ENCODE results near the gene LAMA5. TPM values are rescaled to one million over a fixed set of nuclear protein-coding genes. Genes with fewer than 3 reads are reported as not detected.

Gene LAMA5
- total and polyA plus RNA-seq, 2 of the 8 experiments (the other 6 are each of a cell fraction or from before 2014, with no cell fraction given) = 34.4 to 225 TPM

- H2AK5ac ChIP-seq (ENCODE audit: low read depth, low read length) = no peak overlapping the region
- H3K4me1 ChIP-seq (replicated peaks in 1 of 4; ENCODE audit: control insufficient read depth in 3 of 4, insufficient read depth in 4 of 4, low read length in 3 of 4) = no peaks in the 10 kb centered on the region
- no peak overlapping the region for H3K4ac ChIP-seq (replicated peaks; ENCODE audit: insufficient read length, low read depth, low read length)
- CTCF ChIA-PET (ENCODE audit: partially characterized antibody) = interaction anchor here (0.9 to 2.3 kb wide), 4 partner anchors 26 to 44 kb away, joined by 3 to 13 read pairs (median 5); no protein-coding TSS in a partner anchor
- H3K56ac ChIP-seq (replicated peaks; ENCODE audit: insufficient read length, low read depth, low read length) = no peak overlapping the region
- H3K23ac ChIP-seq (ENCODE audit: insufficient read length) = no peak overlapping the region
- no peak overlapping the region for H2BK120ac ChIP-seq (replicated peaks; ENCODE audit: low read depth, low read length)
- no peak overlapping the region for H3K27ac ChIP-seq (ENCODE audit: low read depth, low read length)
- FAIRE-seq = no peak
- H4K91ac ChIP-seq (replicated peaks; ENCODE audit: insufficient read length, low read length) = no peak overlapping the region
- peaks cover 0 to 2% of the 10 kb centered on the region in 2 experiments; a peak in 1 of 4 replicates for H3K79me2 ChIP-seq (ENCODE audit: control insufficient read depth in 1 of 2, insufficient read depth in 2 of 2, low read length in 2 of 2)
- no peak overlapping the region; a peak in 1 of 7 replicates for H3K9ac ChIP-seq (replicated peaks in 1 of 4; ENCODE audit: extremely low read depth in 1 of 4, low read depth in 3 of 4, low read length in 3 of 4)
- no peak for TF ChIP-seq HDAC2 (IDR thresholded peaks at IDR 0.05; ENCODE audit: borderline replicate concordance in 1 of 2, low read depth in 2 of 2, low read length in 2 of 2)
- TF ChIP-seq TEAD4 (IDR thresholded peaks at IDR 0.05; ENCODE audit: low read depth, low read length) = no peak
- TF ChIP-seq EGR1 (IDR thresholded peaks at IDR 0.05; ENCODE audit: borderline replicate concordance, low read depth, low read length) = no peak
- no peak for TF ChIP-seq CEBPB (IDR thresholded peaks at IDR 0.05; ENCODE audit: low read depth, low read length)
- no peak for TF ChIP-seq ZNF274 (IDR thresholded peaks at IDR 0.05; ENCODE audit: borderline replicate concordance, extremely low read depth, low read length)
- TF ChIP-seq ATF3 (IDR thresholded peaks at IDR 0.05; ENCODE audit: insufficient read depth, low read depth, low read length) = no peak
- no peak for TF ChIP-seq EP300 (IDR thresholded peaks at IDR 0.05; ENCODE audit: borderline replicate concordance in 1 of 2, low read depth in 2 of 2, low read length in 2 of 2)
- TF ChIP-seq TCF12 (IDR thresholded peaks at IDR 0.05; ENCODE audit: low read depth, low read length) = no peak
- no peak for TF ChIP-seq MAFK (IDR thresholded peaks at IDR 0.05; ENCODE audit: low read depth, low read length)
- no peak for TF ChIP-seq RAD21 (IDR thresholded peaks at IDR 0.05 in 1 of 2, conservative IDR thresholded peaks at IDR 0.05 in 1 of 2; ENCODE audit: low read depth in 2 of 2, low read length in 2 of 2)
- 0 out of 2 replicates have a peak, but pooled peaks cover 3% of the 10 kb centered on the region for H3K79me1 ChIP-seq (ENCODE audit: low read depth, low read length)
- H2BK20ac ChIP-seq (ENCODE audit: low read length) = no peak overlapping the region
- no peaks in the 10 kb centered on the region for H3K23me2 ChIP-seq (ENCODE audit: low read depth, low read length)
- H4K8ac ChIP-seq (ENCODE audit: extremely low read depth, insufficient read depth, low read length) = no peak overlapping the region
- POLR2A ChIA-PET (ENCODE audit: partially characterized antibody) = interaction anchor here (0.8 to 2.0 kb wide), 11 partner anchors 9 to 37 kb away, joined by 3 to 10 read pairs (median 4); no protein-coding TSS in a partner anchor
- H2BK12ac ChIP-seq (ENCODE audit: low read depth, low read length) = no peak overlapping the region
- WGBS, 2 experiments (ENCODE audit: extremely low coverage in 1 of 2, insufficient coverage in 1 of 2, insufficient read length in 1 of 2, insufficient replicate concordance in 2 of 2, low coverage in 1 of 2, low lambda C conversion rate in 2 of 2, missing lambda C conversion rate in 1 of 2) = 99% methylated on average over 14 of the region's 16 CpGs; no CpG with 5 or more reads in 1 of the 2 experiments
- H2BK15ac ChIP-seq (ENCODE audit: low read length) = no peak overlapping the region
- H3K36me3 ChIP-seq (ENCODE audit: control insufficient read depth in 2 of 4, insufficient read depth in 4 of 4, low read length in 3 of 4) = peaks cover 22 to 63% (median 48%) of the 10 kb centered on the region in 4 experiments
- no peak overlapping the region for H2AFZ ChIP-seq (ENCODE audit: low read length)
- no peak overlapping the region for H3K14ac ChIP-seq (ENCODE audit: insufficient read length)
- no peak overlapping the region for H3K18ac ChIP-seq (ENCODE audit: extremely low read depth, low read length)
- H2BK5ac ChIP-seq (ENCODE audit: low read depth, low read length) = no peak overlapping the region
- no peak overlapping the region for H3K4me2 ChIP-seq (ENCODE audit: insufficient read depth in 1 of 2, low read depth in 2 of 2, low read length in 2 of 2)
- no peaks in the 10 kb centered on the region for H3K9me3 ChIP-seq (ENCODE audit: insufficient read depth in 2 of 2, low read depth in 1 of 2, low read length in 1 of 2)
- no peak overlapping the region for H3K4me3 ChIP-seq (ENCODE audit: extremely low read depth in 1 of 4, insufficient read depth in 2 of 4, low read depth in 3 of 4, low read length in 4 of 4)
- no peak for DNase-seq (ENCODE audit: low read depth in 1 of 2, low spot score in 2 of 2)
- H3K27me3 ChIP-seq (replicated peaks in 1 of 4; ENCODE audit: control insufficient read depth in 3 of 4, extremely low read depth in 1 of 4, insufficient read depth in 3 of 4, low read length in 3 of 4) = no peaks in the 10 kb centered on the region
- H4K5ac ChIP-seq (ENCODE audit: insufficient read length, low read depth, low read length) = no peak overlapping the region
- H4K20me1 ChIP-seq (replicated peaks in 1 of 2; ENCODE audit: control insufficient read depth in 1 of 2, insufficient read depth in 2 of 2, low read length in 2 of 2) = peaks cover 0 to 29% of the 10 kb centered on the region in 2 experiments
These were observed 28.9 kb downstream of the LAMA5 start for GRCh38 chr20:62338294-62338620.

Measured in H1 (cell line).